NCI-H146 treated with DMSO at 0.1 percent for 48 hours (cell line): ENCODE measurements around the gene INKA1.
A peak's percentile ranks its signal among the peaks of the same experiment; 100 is the strongest.
"Not testable (repeated sequence)": the region's sequence is repeated elsewhere in the genome, so short reads cannot be mapped to it uniquely, and the experiment has no call there.

ENCODE experiments used
- DNase-seq: peaks from one replicate; lab custom pipeline; 2025; ENCODE audit not compliant: unreplicated experiment; lab: John Stamatoyannopoulos, UW

Gene INKA1

GRCh38 chr3:49802719-49803464, at the start of gene INKA1:
Gene INKA1, plus strand, starts transcription at chr3:49803261. Its CDS starts 132 bp downstream, at chr3:49803393.
- DNase-seq = peak; percentile 22

GRCh38 chr3:49754536-49754935, 48.5 kb upstream of the INKA1 start:
- no peak for DNase-seq

GRCh38 chr3:49756036-49756435, 47.0 kb upstream of the INKA1 start:
- no peak for DNase-seq

- no peak for DNase-seq
These were observed 45.9 kb upstream of the INKA1 start for GRCh38 chr3:49757197-49757596.

- no peak for DNase-seq
These were observed 43.8 kb upstream of the INKA1 start for GRCh38 chr3:49759226-49759625.

GRCh38 chr3:49761661-49762060, 41.4 kb upstream of the INKA1 start:
- DNase-seq = no peak

- DNase-seq = no peak
These were observed 39.1 kb upstream of the INKA1 start for GRCh38 chr3:49763981-49764380.

- DNase-seq = no peak
These were observed 33.7 kb upstream of the INKA1 start for GRCh38 chr3:49769286-49769915.

- DNase-seq = no peak
These were observed 33.1 kb upstream of the INKA1 start for GRCh38 chr3:49769926-49770325.

GRCh38 chr3:49771340-49771938, 31.6 kb upstream of the INKA1 start:
- no peak for DNase-seq

- no peak for DNase-seq
These were observed 30.4 kb upstream of the INKA1 start for GRCh38 chr3:49772703-49773102.

- no peak for DNase-seq
These were observed 27.5 kb upstream of the INKA1 start for GRCh38 chr3:49775538-49775937.

- DNase-seq = not testable (repeated sequence)
These were observed 27.0 kb upstream of the INKA1 start for GRCh38 chr3:49776101-49776500.

- no peak for DNase-seq
These were observed 23.5 kb upstream of the INKA1 start for GRCh38 chr3:49779358-49780079.

GRCh38 chr3:49780080-49780974, 22.7 kb upstream of the INKA1 start:
- DNase-seq = no peak

GRCh38 chr3:49780975-49781365, 22.1 kb upstream of the INKA1 start:
- not testable (repeated sequence) for DNase-seq

- no peak for DNase-seq
These were observed 21.5 kb upstream of the INKA1 start for GRCh38 chr3:49781415-49782199.

GRCh38 chr3:49782277-49782676, 20.8 kb upstream of the INKA1 start:
- DNase-seq = not testable (repeated sequence)

- DNase-seq = no peak
These were observed 17.3 kb upstream of the INKA1 start for GRCh38 chr3:49785565-49786356.
